Stomach smooth muscle (tissue), 2 donors: Measurements from ENCODE around the gene RASL11A.
"Not testable (repeated sequence)": the region's sequence is repeated elsewhere in the genome, so short reads cannot be mapped to it uniquely, and the experiment has no call there.

ENCODE experiments used
- H3K27ac ChIP-seq: one replicate; pipeline ENCODE4 v1.7.0; 2013; ENCODE audit warnings: mild to moderate bottlenecking, low read length, inconsistent platforms
- H3K27me3 ChIP-seq, 2 donors: one replicate each; pipeline ENCODE4 v1.7.0; 2013; ENCODE audit warnings: low read length in 2 of 2; ENCODE audit not compliant: insufficient read depth in 2 of 2, control insufficient read depth in 1 of 2
- H3K36me3 ChIP-seq, 2 donors: one replicate each; pipeline ENCODE4 v1.7.0; 2013; ENCODE audit warnings: low read length in 2 of 2; ENCODE audit not compliant: control insufficient read depth in 2 of 2, insufficient read depth in 2 of 2
- H3K4me1 ChIP-seq: one replicate; pipeline ENCODE4 v1.7.0; 2013; ENCODE audit warnings: low read length; ENCODE audit not compliant: control insufficient read depth, insufficient read depth
- H3K4me3 ChIP-seq, 2 donors: one replicate each; pipeline ENCODE4 v1.7.0; 2013; ENCODE audit warnings: low read length in 2 of 2
- H3K9ac ChIP-seq, 2 donors: one replicate each; pipeline ENCODE4 v1.7.0; 2013; ENCODE audit warnings: low read length in 2 of 2, mild to moderate bottlenecking in 1 of 2
- H3K9me3 ChIP-seq, 2 donors: one replicate each; pipeline ENCODE4 v1.7.0; 2013; ENCODE audit warnings: low read length in 2 of 2; ENCODE audit not compliant: control insufficient read depth in 2 of 2
- donor health status: healthy.
- donor health status: Pancreatic carcinoma.

Gene RASL11A

DNA sequence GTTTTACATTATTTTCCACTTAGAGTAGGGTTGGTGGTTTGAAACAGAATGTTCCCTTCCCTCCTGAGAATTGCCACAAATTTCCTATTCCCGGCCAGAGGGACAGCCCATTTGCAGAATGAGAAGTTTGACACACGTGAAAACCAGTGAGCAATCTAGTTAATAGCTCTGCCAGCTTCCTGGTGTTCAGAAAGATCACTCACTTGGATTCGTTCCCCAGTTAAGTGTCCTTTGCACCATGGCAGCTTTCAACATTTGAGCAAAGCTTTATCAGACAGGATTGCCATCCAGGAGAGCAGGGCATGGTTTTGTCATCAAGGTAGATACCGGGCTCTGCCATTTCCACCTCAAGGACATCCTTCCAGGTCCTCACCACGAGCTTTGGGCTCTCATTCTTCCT lies 28.2 kb downstream of the RASL11A start:
- no peaks in the 10 kb centered on the region for H3K36me3 ChIP-seq
- no peak overlapping the region for H3K4me3 ChIP-seq
- no peaks in the 10 kb centered on the region for H3K9me3 ChIP-seq
- peaks cover 0 to 2% of the 10 kb centered on the region in 2 donors for H3K27me3 ChIP-seq
- H3K27ac ChIP-seq = no peak overlapping the region
- no peaks in the 10 kb centered on the region for H3K4me1 ChIP-seq
- no peak overlapping the region for H3K9ac ChIP-seq

GRCh38 chr13:27300406-27300805 lies 29.8 kb downstream of the RASL11A start:
- not testable (repeated sequence) for H3K9ac ChIP-seq, H3K27ac ChIP-seq, H3K4me3 ChIP-seq, H3K4me1 ChIP-seq, H3K9me3 ChIP-seq, H3K27me3 ChIP-seq, H3K36me3 ChIP-seq

- Histone ChIP-seq H3K27ac (no peak overlapping the region), H3K36me3 (no peaks in the 10 kb centered on the region), H3K9ac (no peak overlapping the region), H3K27me3 (peaks cover 0 to 2% of the 10 kb centered on the region in 2 donors), H3K9me3 (no peaks in the 10 kb centered on the region), H3K4me1 (no peaks in the 10 kb centered on the region), H3K4me3 (no peak overlapping the region)
Measured at GRCh38 chr13:27300941-27301586, 30.4 kb downstream of the RASL11A start.

GRCh38 chr13:27302643-27303262 lies 32.1 kb downstream of the RASL11A start:
- no peak overlapping the region for H3K4me3 ChIP-seq
- H3K36me3 ChIP-seq = no peaks in the 10 kb centered on the region
- H3K4me1 ChIP-seq = no peaks in the 10 kb centered on the region
- peaks cover 0 to 2% of the 10 kb centered on the region in 2 donors for H3K27me3 ChIP-seq
- H3K9ac ChIP-seq = no peak overlapping the region
- no peaks in the 10 kb centered on the region for H3K9me3 ChIP-seq
- H3K27ac ChIP-seq = no peak overlapping the region

- H3K4me1 ChIP-seq = no peaks in the 10 kb centered on the region
- H3K9me3 ChIP-seq = no peaks in the 10 kb centered on the region
- no peaks in the 10 kb centered on the region for H3K36me3 ChIP-seq
- H3K9ac ChIP-seq = no peak overlapping the region
- H3K4me3 ChIP-seq = no peak overlapping the region
- H3K27me3 ChIP-seq = peaks cover 0 to 2% of the 10 kb centered on the region in 2 donors
- H3K27ac ChIP-seq = no peak overlapping the region
Measured at GRCh38 chr13:27304099-27304498, 33.5 kb downstream of the RASL11A start.

DNA sequence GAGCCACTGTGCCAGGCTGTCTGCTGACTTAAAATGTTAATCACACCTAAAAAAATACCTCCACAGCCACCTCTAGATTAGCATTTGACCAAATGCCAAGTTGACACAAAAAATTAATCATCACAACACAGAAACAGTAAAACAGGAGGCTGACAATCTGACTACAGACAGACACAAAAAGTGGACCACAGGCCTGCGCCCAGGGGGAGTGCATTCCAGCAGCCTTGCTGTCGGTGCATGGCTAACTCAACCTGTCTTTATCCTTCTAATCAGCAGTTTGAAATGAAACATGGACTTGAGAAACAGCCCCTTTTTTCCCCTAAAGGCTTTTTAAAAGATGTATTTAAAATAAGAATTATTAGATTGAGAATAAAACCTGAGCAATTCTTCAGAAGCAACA lies 34.0 kb downstream of the RASL11A start:
- H3K9me3 ChIP-seq = no peaks in the 10 kb centered on the region
- no peak overlapping the region for H3K27ac ChIP-seq

GRCh38 chr13:27306364-27306763 lies 35.7 kb downstream of the RASL11A start:
- H3K4me1 ChIP-seq = no peaks in the 10 kb centered on the region
- H3K27me3 ChIP-seq = no peaks in the 10 kb centered on the region
- H3K9me3 ChIP-seq = no peaks in the 10 kb centered on the region
- no peak overlapping the region for H3K27ac ChIP-seq
- no peak overlapping the region for H3K9ac ChIP-seq
- no peak overlapping the region for H3K4me3 ChIP-seq
- H3K36me3 ChIP-seq = no peaks in the 10 kb centered on the region

More for the DNA sequence above, 34.0 kb downstream of the RASL11A start:
- Histone ChIP-seq H3K4me1 (no peaks in the 10 kb centered on the region), H3K9ac (no peak overlapping the region), H3K36me3 (no peaks in the 10 kb centered on the region), H3K4me3 (no peak overlapping the region), H3K27me3 (peaks cover 0 to 2% of the 10 kb centered on the region in 2 donors)

GRCh38 chr13:27308941-27309340 lies 38.3 kb downstream of the RASL11A start:
- Histone ChIP-seq H3K9me3 (no peaks in the 10 kb centered on the region), H3K4me3 (no peak overlapping the region), H3K27me3 (no peaks in the 10 kb centered on the region), H3K36me3 (no peaks in the 10 kb centered on the region), H3K4me1 (no peaks in the 10 kb centered on the region), H3K27ac (no peak overlapping the region), H3K9ac (no peak overlapping the region)

GRCh38 chr13:27309401-27309958 lies 38.9 kb downstream of the RASL11A start:
- Histone ChIP-seq H3K9ac (no peak overlapping the region), H3K36me3 (no peaks in the 10 kb centered on the region), H3K9me3 (no peaks in the 10 kb centered on the region), H3K4me3 (no peak overlapping the region), H3K27me3 (no peaks in the 10 kb centered on the region), H3K4me1 (no peaks in the 10 kb centered on the region), H3K27ac (no peak overlapping the region)

DNA sequence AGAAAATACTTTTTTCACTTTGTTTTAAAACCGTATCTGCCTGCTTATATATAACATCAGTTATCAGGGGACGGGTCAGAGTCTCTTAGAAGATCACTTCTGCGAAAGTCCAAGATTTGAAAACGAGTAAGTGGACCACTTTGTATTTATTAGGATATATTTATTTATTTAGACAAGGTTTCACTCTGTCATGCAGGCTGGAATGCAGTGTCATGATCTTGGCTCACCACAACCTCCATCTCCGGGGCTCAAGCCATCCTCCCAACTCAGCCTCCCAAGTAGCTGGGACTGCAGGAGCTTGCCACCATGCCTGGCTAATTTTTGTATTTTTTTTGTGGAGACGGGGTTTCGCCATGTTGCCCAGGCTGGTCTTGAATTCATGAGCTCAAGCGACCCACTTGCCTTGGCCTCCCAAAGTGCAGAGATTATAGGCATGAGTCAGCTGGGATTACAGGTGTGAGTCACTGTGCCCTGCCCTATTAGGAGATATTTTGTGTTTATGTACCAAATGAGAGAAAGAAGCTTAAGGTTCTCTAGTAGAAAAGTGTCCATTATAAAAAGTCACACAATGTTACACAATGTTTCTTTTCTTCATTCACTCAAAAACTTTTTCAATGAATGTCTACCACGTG lies 39.5 kb downstream of the RASL11A start:
- no peaks in the 10 kb centered on the region for H3K36me3 ChIP-seq
- no peaks in the 10 kb centered on the region for H3K4me1 ChIP-seq

DNA sequence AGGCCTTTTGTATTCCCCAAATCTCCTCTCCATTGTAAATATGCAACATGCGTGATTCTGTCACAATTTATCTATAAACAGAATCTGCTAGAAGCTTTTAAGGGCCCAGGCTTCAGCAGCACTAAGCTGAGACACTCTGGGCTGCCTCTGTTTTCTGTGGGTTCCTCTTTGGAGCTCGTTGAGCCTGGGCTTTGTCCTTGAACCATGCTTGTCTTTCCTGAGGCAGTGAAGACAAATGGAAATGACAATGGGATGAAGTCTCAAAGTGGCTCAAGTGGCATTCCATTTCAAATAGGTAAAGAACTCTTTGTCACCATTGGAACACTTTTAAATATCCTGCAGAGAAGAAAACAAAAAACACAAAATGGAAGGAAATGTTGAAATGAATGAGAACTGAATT lies 40.3 kb downstream of the RASL11A start:
- H3K4me1 ChIP-seq = no peaks in the 10 kb centered on the region
- H3K27me3 ChIP-seq = no peaks in the 10 kb centered on the region
- H3K36me3 ChIP-seq = no peaks in the 10 kb centered on the region

More for the DNA sequence above, 39.5 kb downstream of the RASL11A start:
- Histone ChIP-seq H3K4me3 (no peak overlapping the region), H3K27ac (no peak overlapping the region), H3K9me3 (no peaks in the 10 kb centered on the region), H3K9ac (no peak overlapping the region), H3K27me3 (no peaks in the 10 kb centered on the region)

More for the DNA sequence above, 40.3 kb downstream of the RASL11A start:
- Histone ChIP-seq H3K4me3 (no peak overlapping the region), H3K27ac (no peak overlapping the region), H3K9ac (no peak overlapping the region), H3K9me3 (no peaks in the 10 kb centered on the region)
